PC-9 (cell line): Measurements from ENCODE around the gene MTURN. TPM values are rescaled to one million over a fixed set of nuclear protein-coding genes. Genes with fewer than 3 reads are reported as not detected.

Experiments used
- BruUV-seq: library from RNA; stranded (reverse); fragments of 400-500 nt; replicated peaks from 2 replicates; lab custom pipeline; 2021; lab: Mats Ljungman, UMichigan
- CTCF ChIA-PET: fragments of 300-600 bp; sonication (Branson Sonifier 250); formaldehyde crosslinking; loops from one replicate; lab custom pipeline; 2022; ENCODE audit warnings: antibody characterized with exemption; lab: Charles Lee
- POLR2A ChIA-PET: fragments of 300-600 bp; sonication (Branson Sonifier 250); formaldehyde crosslinking; loops from one replicate; lab custom pipeline; 2022; ENCODE audit warnings: antibody characterized with exemption; ENCODE audit not compliant: unreplicated experiment; lab: Charles Lee
- DNase-seq, 2 experiments: peaks; one replicate each; pipeline versions ENCODE4 v3.0.0 to v3.0.0-alpha.2; 2015 to 2022; ENCODE audit warnings: mixed read lengths in 1 of 2
- H2AFZ ChIP-seq: fragments of 200-600 bp; sonication (generic); 2 replicates; pipeline ENCODE4 v1.8.1; 2017; ENCODE audit warnings: antibody characterized with exemption
- H3F3A ChIP-seq: fragments of 200-600 bp; sonication (generic); 2 replicates; pipeline ENCODE4 v1.8.1; 2017; ENCODE audit warnings: antibody characterized with exemption, mild to moderate bottlenecking, low read depth; ENCODE audit not compliant: insufficient read depth
- H3K27ac ChIP-seq: fragments of 200-600 bp; sonication (generic); 2 replicates; pipeline ENCODE4 v1.6.1; 2016; ENCODE audit warnings: mixed run types
- H3K27me3 ChIP-seq: fragments of 200-600 bp; sonication (generic); 2 replicates; pipeline ENCODE4 v1.6.1; 2016; ENCODE audit warnings: low read depth, mixed run types; ENCODE audit not compliant: insufficient read depth
- H3K36me3 ChIP-seq: fragments of 200-600 bp; sonication (generic); 2 replicates; pipeline ENCODE4 v1.6.1; 2016; ENCODE audit warnings: low read depth, mixed run types
- H3K4me1 ChIP-seq: fragments of 200-600 bp; sonication (generic); replicated peaks from 2 replicates; pipeline ENCODE4 v1.6.1; 2016; ENCODE audit warnings: mixed run types; ENCODE audit not compliant: insufficient read depth
- H3K4me2 ChIP-seq: fragments of 200-600 bp; sonication (generic); 2 replicates; pipeline ENCODE4 v1.6.1; 2017; ENCODE audit warnings: mixed run types
- H3K4me3 ChIP-seq: fragments of 200-600 bp; sonication (generic); 2 replicates; pipeline ENCODE4 v1.6.1; 2016; ENCODE audit warnings: mixed run types
- H3K79me2 ChIP-seq: fragments of 200-600 bp; sonication (generic); 2 replicates; pipeline ENCODE4 v1.6.1; 2017; ENCODE audit warnings: low read depth, mixed run types
- H3K9me2 ChIP-seq: fragments of 200-600 bp; sonication (generic); 2 replicates; pipeline ENCODE4 v1.8.1; 2017; ENCODE audit warnings: mild to moderate bottlenecking; ENCODE audit not compliant: insufficient read depth
- H3K9me3 ChIP-seq: fragments of 200-600 bp; sonication (generic); 2 replicates; pipeline ENCODE4 v1.8.1; 2016; ENCODE audit warnings: low read depth; ENCODE audit not compliant: insufficient read depth
- H4K20me1 ChIP-seq: fragments of 200-600 bp; sonication (generic); 2 replicates; pipeline ENCODE4 v1.8.1; 2017; ENCODE audit not compliant: insufficient read depth
- EZH2 ChIP-seq: fragments of 200-600 bp; sonication (generic); IDR thresholded peaks from 2 replicates; pipeline ENCODE4 v1.8.0; 2017; ENCODE audit warnings: antibody characterized with exemption, low read depth
- intact Hi-C: fragments of 100-400 bp; cut with micrococcal nuclease; formaldehyde crosslinking; loops from one replicate; pipeline ENCODE4 v1.10.0; 2022; ENCODE audit not compliant: unreplicated experiment
- total RNA-seq: library from RNA; stranded (reverse); gene quantifications from 2 replicates; pipeline ENCODE4 v1.2.3, GENCODE V29; 2021
- TF ChIP-seq, protein P1 (sequence below): fragments of 200-600 bp; sonication (generic); conservative IDR thresholded peaks from 2 replicates; pipeline ENCODE4 v1.6.1; 2017; ENCODE audit warnings: mixed run types, antibody characterized with exemption, mild to moderate bottlenecking, moderate library complexity

MTURN gene
- total RNA-seq, 1 experiment from 2014 or later: 21.6 TPM

DNA sequence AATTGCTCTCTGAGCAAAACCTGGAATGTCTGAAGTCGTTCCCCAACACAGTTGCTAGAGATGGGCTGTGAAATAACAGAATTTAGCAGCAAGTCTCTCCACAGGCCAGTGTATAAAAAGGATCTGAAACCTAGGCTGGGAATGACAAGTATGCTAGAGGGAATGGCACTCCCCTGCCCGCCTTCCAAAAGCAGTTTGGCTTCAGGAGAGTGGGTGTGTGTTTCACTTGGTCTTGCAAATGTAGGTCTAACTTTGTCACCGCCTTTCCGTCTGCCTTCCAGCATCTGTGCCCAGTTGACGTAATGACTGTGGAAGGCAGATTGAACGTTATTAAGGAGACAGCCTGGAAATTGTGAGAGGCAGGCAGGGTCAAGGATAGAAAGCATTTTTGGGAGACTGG lies 18.0 kb upstream of the MTURN start:
- no TSS peak for BruUV-seq
- peaks cover 26% of the 10 kb centered on the region for H3F3A ChIP-seq
- no peaks in the 10 kb centered on the region for H4K20me1 ChIP-seq
- intact Hi-C loops: no loop called here
- CTCF ChIA-PET: interaction anchor here (0.6 kb wide), 1 partner anchor 770 kb away, joined by 3 read pairs; no protein-coding TSS in a partner anchor
- H3K27ac ChIP-seq: no peak overlapping the region
- H3K79me2 ChIP-seq: no peaks in the 10 kb centered on the region
- DNase-seq: no peak
- POLR2A ChIA-PET: no interaction called here
- H3K4me2 ChIP-seq: no peak overlapping the region
- H3K4me3 ChIP-seq: no peak overlapping the region
- peaks cover 20% of the 10 kb centered on the region for H3K9me3 ChIP-seq
- TF ChIP-seq, protein P1, sequence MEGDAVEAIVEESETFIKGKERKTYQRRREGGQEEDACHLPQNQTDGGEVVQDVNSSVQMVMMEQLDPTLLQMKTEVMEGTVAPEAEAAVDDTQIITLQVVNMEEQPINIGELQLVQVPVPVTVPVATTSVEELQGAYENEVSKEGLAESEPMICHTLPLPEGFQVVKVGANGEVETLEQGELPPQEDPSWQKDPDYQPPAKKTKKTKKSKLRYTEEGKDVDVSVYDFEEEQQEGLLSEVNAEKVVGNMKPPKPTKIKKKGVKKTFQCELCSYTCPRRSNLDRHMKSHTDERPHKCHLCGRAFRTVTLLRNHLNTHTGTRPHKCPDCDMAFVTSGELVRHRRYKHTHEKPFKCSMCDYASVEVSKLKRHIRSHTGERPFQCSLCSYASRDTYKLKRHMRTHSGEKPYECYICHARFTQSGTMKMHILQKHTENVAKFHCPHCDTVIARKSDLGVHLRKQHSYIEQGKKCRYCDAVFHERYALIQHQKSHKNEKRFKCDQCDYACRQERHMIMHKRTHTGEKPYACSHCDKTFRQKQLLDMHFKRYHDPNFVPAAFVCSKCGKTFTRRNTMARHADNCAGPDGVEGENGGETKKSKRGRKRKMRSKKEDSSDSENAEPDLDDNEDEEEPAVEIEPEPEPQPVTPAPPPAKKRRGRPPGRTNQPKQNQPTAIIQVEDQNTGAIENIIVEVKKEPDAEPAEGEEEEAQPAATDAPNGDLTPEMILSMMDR: no peak
- TF ChIP-seq EZH2: no peak
- no peaks in the 10 kb centered on the region for H3K27me3 ChIP-seq
- no peaks in the 10 kb centered on the region for H3K36me3 ChIP-seq
- no peaks in the 10 kb centered on the region for H3K4me1 ChIP-seq
- H2AFZ ChIP-seq: no peak overlapping the region
- H3K9me2 ChIP-seq: no peaks in the 10 kb centered on the region

DNA sequence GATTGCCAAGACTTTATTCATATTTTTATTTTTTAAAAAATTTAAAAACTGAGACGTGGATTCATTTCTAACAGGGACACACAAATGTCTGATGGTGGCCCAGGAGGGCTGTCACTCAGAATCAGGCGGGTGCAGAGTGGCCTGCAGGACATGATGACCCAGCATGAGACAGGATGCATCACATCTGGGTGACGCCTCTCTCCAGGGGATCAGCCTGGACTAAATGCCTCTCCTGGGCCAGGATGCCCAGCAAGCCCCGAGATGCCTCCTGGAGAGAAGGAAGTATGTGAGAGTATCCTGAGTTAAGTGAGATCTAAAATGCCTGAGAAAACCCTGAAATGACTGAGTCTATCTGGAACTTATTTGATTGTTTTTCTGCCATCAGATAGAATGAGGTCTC lies 16.9 kb upstream of the MTURN start:
- Histone ChIP-seq H3K4me2 (no peak overlapping the region), H3K36me3 (no peaks in the 10 kb centered on the region), H3K9me2 (no peaks in the 10 kb centered on the region), H3K9me3 (peaks cover 10% of the 10 kb centered on the region), H3K79me2 (no peaks in the 10 kb centered on the region), H3K27ac (no peak overlapping the region), H3K27me3 (no peaks in the 10 kb centered on the region), H2AFZ (no peak overlapping the region), H4K20me1 (no peaks in the 10 kb centered on the region), H3K4me1 (no peaks in the 10 kb centered on the region), H3F3A (peaks cover 26% of the 10 kb centered on the region), H3K4me3 (no peak overlapping the region)
- DNase-seq: no peak
- no peak for TF ChIP-seq EZH2
- TF ChIP-seq, protein P1: no peak
- intact Hi-C loops: no loop called here
- CTCF ChIA-PET: no interaction called here
- POLR2A ChIA-PET: no interaction called here
- no TSS peak for BruUV-seq

DNA sequence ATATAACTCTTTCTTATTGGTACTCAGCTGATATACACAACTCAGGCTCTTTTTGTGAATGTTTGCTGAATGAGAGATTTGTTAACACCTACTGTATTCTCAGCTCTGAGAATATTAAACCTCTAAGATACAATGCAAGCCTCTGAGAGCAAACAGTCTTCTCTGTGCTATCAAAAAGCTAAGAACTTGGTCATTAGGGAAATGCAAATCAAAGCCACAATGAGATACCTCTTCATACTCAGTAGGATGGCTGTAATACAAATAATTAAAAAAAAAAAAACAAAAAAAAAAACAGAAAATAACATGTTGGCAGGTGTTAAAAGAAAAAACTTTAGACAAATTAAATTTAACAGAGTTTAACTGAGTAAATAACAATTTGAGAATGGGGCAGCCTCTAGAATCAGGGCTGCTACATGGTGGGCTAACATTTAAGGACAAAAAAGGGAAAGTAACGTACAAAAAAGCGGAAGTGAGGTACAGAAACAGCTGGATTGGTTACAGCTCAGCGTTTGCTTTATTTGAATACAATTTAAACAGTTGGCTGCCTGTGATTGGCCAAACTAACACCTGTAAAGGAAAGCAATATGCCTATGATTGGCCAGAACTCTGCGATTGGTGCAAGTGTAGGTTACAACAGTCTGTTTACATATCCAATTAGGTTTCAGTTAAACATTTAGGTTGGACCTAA lies 14.8 kb upstream of the MTURN start:
- intact Hi-C loops: no loop called here
- Histone ChIP-seq H3F3A (peaks cover 20% of the 10 kb centered on the region), H3K4me3 (no peak overlapping the region), H3K4me1 (no peaks in the 10 kb centered on the region), H3K9me2 (no peaks in the 10 kb centered on the region), H3K27me3 (no peaks in the 10 kb centered on the region), H2AFZ (no peak overlapping the region), H3K9me3 (0 out of 2 replicates have a peak, but pooled peaks cover 6% of the 10 kb centered on the region), H3K27ac (no peak overlapping the region), H3K4me2 (no peak overlapping the region), H3K36me3 (no peaks in the 10 kb centered on the region), H3K79me2 (no peaks in the 10 kb centered on the region), H4K20me1 (no peaks in the 10 kb centered on the region)
- CTCF ChIA-PET: no interaction called here
- BruUV-seq: no TSS peak
- TF ChIP-seq, protein P1: no peak
- POLR2A ChIA-PET: no interaction called here
- no peak for DNase-seq
